Esophagus squamous epithelium (tissue), 4 donors: ENCODE data around the gene LRP1B.

Source experiments
- CTCF ChIP-seq, 6 experiments: fragments of 450-650 bp in 4 of 6; fragments of 200-600 bp in 2 of 6; sonication (generic) in 2 of 6; IDR thresholded peaks; one replicate each; pipeline ENCODE4 v1.5.1; 2016 to 2019; ENCODE audit warnings: antibody characterized with exemption in 6 of 6, mild to moderate bottlenecking in 4 of 6, moderate library complexity in 4 of 6
- POLR2A ChIP-seq, 4 donors: fragments of 450-650 bp; IDR thresholded peaks; one replicate each; pipeline ENCODE4 v1.6.1; 2017; ENCODE audit warnings: antibody characterized with exemption in 4 of 4, mild to moderate bottlenecking in 4 of 4, moderate library complexity in 3 of 4

GRCh38 chr2:140759426-140760156 lies 1371.2 kb downstream of the LRP1B start:
- TF ChIP-seq CTCF (IDR thresholded peaks at IDR 0.05) (no peak), POLR2A (IDR thresholded peaks at IDR 0.05) (no peak)
